ENCODE data around the gene ZNF148.
A peak's percentile ranks its signal among the peaks of the same experiment; 100 is the strongest.

ZNF148 gene

GRCh38 chr3:125359700-125360099 is 15.4 kb downstream of the ZNF148 start:
- TF ChIP-seq POLR2AphosphoS5 (IDR thresholded peaks at IDR 0.05; ENCODE audit: low read depth, low read length), result no peak
- TF ChIP-seq REST (IDR thresholded peaks at IDR 0.05; ENCODE audit: insufficient read depth in 1 of 2, low read depth in 2 of 2, low read length in 2 of 2), result no peak
- no peak for TF ChIP-seq FOXP2 (optimal IDR thresholded peaks at IDR 0.05; ENCODE audit: borderline replicate concordance, extremely low read depth, extremely low read length, insufficient read depth)
- no peak for TF ChIP-seq SIN3A (IDR thresholded peaks at IDR 0.05; ENCODE audit: borderline replicate concordance, insufficient read depth, low read length)
- no peak for TF ChIP-seq TAF1 (IDR thresholded peaks at IDR 0.05; ENCODE audit: borderline replicate concordance, insufficient read depth, low read length)

DNA sequence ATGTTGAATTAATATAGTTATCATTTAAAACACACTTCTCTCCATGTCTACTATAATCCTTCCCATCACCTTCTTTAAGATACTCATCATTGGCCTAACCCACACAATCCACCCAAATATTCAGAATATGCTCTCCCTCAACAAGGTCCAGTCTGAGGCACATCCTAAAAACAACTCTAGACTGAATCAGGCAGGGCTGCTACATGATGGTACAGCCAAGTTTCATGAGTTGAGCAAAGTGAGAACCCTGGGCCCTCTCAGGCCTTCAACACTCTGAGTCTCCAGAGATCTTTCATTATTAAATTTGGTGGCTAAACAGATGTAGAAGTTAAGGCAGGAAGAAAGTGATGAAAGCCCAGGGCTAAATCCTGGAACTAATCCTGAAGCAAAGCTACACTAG is 16.2 kb downstream of the ZNF148 start:
- TF ChIP-seq FOXP2 (optimal IDR thresholded peaks at IDR 0.05; ENCODE audit: borderline replicate concordance, extremely low read depth, extremely low read length, insufficient read depth) (no peak), TAF1 (IDR thresholded peaks at IDR 0.05; ENCODE audit: borderline replicate concordance, insufficient read depth, low read length) (no peak), SIN3A (IDR thresholded peaks at IDR 0.05; ENCODE audit: borderline replicate concordance, insufficient read depth, low read length) (no peak)

GRCh38 chr3:125357837-125358236 is 17.3 kb downstream of the ZNF148 start:
- no peak for TF ChIP-seq TAF1 (IDR thresholded peaks at IDR 0.05; ENCODE audit: borderline replicate concordance, insufficient read depth, low read length)
- TF ChIP-seq FOXP2 (optimal IDR thresholded peaks at IDR 0.05; ENCODE audit: borderline replicate concordance, extremely low read depth, extremely low read length, insufficient read depth), result no peak
- TF ChIP-seq SIN3A (IDR thresholded peaks at IDR 0.05; ENCODE audit: borderline replicate concordance, insufficient read depth, low read length), result no peak
- no peak for TF ChIP-seq POLR2AphosphoS5 (IDR thresholded peaks at IDR 0.05; ENCODE audit: low read depth, low read length)
- no peak for TF ChIP-seq REST (IDR thresholded peaks at IDR 0.05; ENCODE audit: insufficient read depth in 1 of 2, low read depth in 2 of 2, low read length in 2 of 2)

GRCh38 chr3:125357032-125357658 is 18.0 kb downstream of the ZNF148 start:
- no peak for TF ChIP-seq FOXP2 (optimal IDR thresholded peaks at IDR 0.05; ENCODE audit: borderline replicate concordance, extremely low read depth, extremely low read length, insufficient read depth)
- peak; percentile 43 for TF ChIP-seq POLR2AphosphoS5 (IDR thresholded peaks at IDR 0.05; ENCODE audit: low read depth, low read length)

GRCh38 chr3:125356140-125357026 is 18.7 kb downstream of the ZNF148 start:
- no peak for TF ChIP-seq SIN3A (IDR thresholded peaks at IDR 0.05; ENCODE audit: borderline replicate concordance, insufficient read depth, low read length)
- TF ChIP-seq FOXP2 (optimal IDR thresholded peaks at IDR 0.05; ENCODE audit: borderline replicate concordance, extremely low read depth, extremely low read length, insufficient read depth), result no peak
- TF ChIP-seq TAF1 (IDR thresholded peaks at IDR 0.05; ENCODE audit: borderline replicate concordance, insufficient read depth, low read length), result no peak
- no peak for TF ChIP-seq REST (IDR thresholded peaks at IDR 0.05; ENCODE audit: insufficient read depth in 1 of 2, low read depth in 2 of 2, low read length in 2 of 2)
- TF ChIP-seq POLR2AphosphoS5 (IDR thresholded peaks at IDR 0.05; ENCODE audit: low read depth, low read length), result no peak

GRCh38 chr3:125353659-125354058 is 21.5 kb downstream of the ZNF148 start:
- TF ChIP-seq REST (IDR thresholded peaks at IDR 0.05; ENCODE audit: insufficient read depth in 1 of 2, low read depth in 2 of 2, low read length in 2 of 2) (no peak), SIN3A (IDR thresholded peaks at IDR 0.05; ENCODE audit: borderline replicate concordance, insufficient read depth, low read length) (no peak), FOXP2 (optimal IDR thresholded peaks at IDR 0.05; ENCODE audit: borderline replicate concordance, extremely low read depth, extremely low read length, insufficient read depth) (no peak), TAF1 (IDR thresholded peaks at IDR 0.05; ENCODE audit: borderline replicate concordance, insufficient read depth, low read length) (no peak), POLR2AphosphoS5 (IDR thresholded peaks at IDR 0.05; ENCODE audit: low read depth, low read length) (no peak)
